ENCODE measurements around the gene PPA2.

The PPA2 gene

DNA sequence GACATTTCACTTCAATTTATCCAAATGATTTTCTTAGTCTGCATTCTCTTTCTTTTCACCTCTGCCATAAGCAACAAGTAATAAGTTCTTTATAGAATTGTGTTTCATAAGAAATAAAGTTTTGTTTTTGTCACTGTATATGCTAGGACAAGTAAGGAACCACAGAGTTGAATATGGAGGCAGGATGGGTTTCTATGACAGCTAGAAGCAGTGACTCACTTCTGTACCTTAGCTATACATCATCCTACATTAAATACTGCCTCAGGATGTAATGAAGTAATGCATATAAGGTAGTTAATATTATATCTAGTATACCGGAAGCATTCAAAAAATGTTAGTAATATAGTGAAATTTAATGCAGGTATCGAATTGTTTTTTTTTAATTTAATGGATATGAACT, 128.0 kb downstream of the PPA2 start:
- H3K4me3 ChIP-seq (ENCODE audit: low read depth in 1 of 2, low read length in 2 of 2), result no peak overlapping the region
- H3K9ac ChIP-seq (ENCODE audit: low read length), result no peak overlapping the region
- peaks cover 9% of the 10 kb centered on the region for H3K4me1 ChIP-seq (ENCODE audit: insufficient read depth, low read length)
- H3K9me3 ChIP-seq (ENCODE audit: low read length), result no peaks in the 10 kb centered on the region
- H3K27me3 ChIP-seq (ENCODE audit: control insufficient read depth in 1 of 2, insufficient read depth in 2 of 2, low read length in 2 of 2), result no peaks in the 10 kb centered on the region
- H3K36me3 ChIP-seq (ENCODE audit: insufficient read depth, low read length), result no peaks in the 10 kb centered on the region
- no peak overlapping the region for H3K27ac ChIP-seq (ENCODE audit: low read depth, low read length)

GRCh38 chr4:105345358-105345757, 128.5 kb downstream of the PPA2 start:
- Histone ChIP-seq H3K9ac (ENCODE audit: low read length) (no peak overlapping the region), H3K27ac (ENCODE audit: low read depth, low read length) (no peak overlapping the region), H3K27me3 (ENCODE audit: control insufficient read depth in 1 of 2, insufficient read depth in 2 of 2, low read length in 2 of 2) (no peaks in the 10 kb centered on the region), H3K36me3 (ENCODE audit: insufficient read depth, low read length) (no peaks in the 10 kb centered on the region), H3K9me3 (ENCODE audit: low read length) (no peaks in the 10 kb centered on the region), H3K4me3 (ENCODE audit: low read depth in 1 of 2, low read length in 2 of 2) (no peak overlapping the region), H3K4me1 (ENCODE audit: insufficient read depth, low read length) (peaks cover 9% of the 10 kb centered on the region)

- H3K4me3 ChIP-seq (ENCODE audit: low read depth in 1 of 2, low read length in 2 of 2), result no peak overlapping the region
- no peaks in the 10 kb centered on the region for H3K27me3 ChIP-seq (ENCODE audit: control insufficient read depth in 1 of 2, insufficient read depth in 2 of 2, low read length in 2 of 2)
- no peaks in the 10 kb centered on the region for H3K9me3 ChIP-seq (ENCODE audit: low read length)
- H3K27ac ChIP-seq (ENCODE audit: low read depth, low read length), result no peak overlapping the region
- peaks cover 9% of the 10 kb centered on the region for H3K4me1 ChIP-seq (ENCODE audit: insufficient read depth, low read length)
- H3K36me3 ChIP-seq (ENCODE audit: insufficient read depth, low read length), result no peaks in the 10 kb centered on the region
- H3K9ac ChIP-seq (ENCODE audit: low read length), result no peak overlapping the region
Observed at GRCh38 chr4:105344141-105344540, 129.7 kb downstream of the PPA2 start.

DNA sequence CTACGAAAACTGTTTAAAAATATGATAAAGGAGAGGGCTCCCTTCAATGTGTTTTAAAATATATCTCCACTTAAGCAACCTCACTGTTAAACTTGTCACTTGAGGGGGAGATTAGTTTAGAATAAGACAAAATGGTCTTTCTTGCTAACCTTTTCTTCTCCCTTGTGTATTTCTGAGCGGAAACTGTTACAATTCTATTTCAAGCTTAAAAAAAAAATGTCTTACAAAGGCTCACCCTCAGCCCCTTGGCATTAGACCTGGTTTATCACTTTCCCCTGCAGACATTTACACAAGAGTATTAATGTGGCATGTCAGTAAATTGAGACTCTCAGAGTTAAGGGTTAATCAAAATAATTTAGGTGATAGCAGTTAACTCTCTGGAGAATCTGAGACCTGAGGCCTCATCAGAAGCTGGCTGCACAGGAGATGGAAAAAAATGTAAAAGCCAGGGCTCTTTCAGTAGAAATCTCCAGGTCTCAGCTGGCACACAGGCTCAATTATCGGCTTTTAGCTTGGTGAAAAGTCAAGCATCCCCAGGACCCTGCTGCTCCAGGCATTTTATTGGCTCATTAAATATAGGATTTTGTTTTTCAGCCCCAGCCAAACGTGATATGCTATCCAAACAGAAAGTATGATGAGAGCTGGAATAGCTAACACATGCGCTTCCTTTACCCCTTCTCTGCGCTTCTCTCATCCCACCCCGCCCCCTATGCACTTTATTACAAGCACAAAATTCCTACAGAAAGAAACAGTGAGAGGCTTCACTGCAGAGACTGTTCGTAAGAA, 130.5 kb downstream of the PPA2 start:
- Histone ChIP-seq H3K4me3 (ENCODE audit: low read depth in 1 of 2, low read length in 2 of 2) (no peak overlapping the region), H3K9ac (ENCODE audit: low read length) (no peak overlapping the region), H3K27me3 (ENCODE audit: control insufficient read depth in 1 of 2, insufficient read depth in 2 of 2, low read length in 2 of 2) (no peaks in the 10 kb centered on the region), H3K27ac (ENCODE audit: low read depth, low read length) (no peak overlapping the region), H3K36me3 (ENCODE audit: insufficient read depth, low read length) (no peaks in the 10 kb centered on the region), H3K4me1 (ENCODE audit: insufficient read depth, low read length) (peaks cover 9% of the 10 kb centered on the region), H3K9me3 (ENCODE audit: low read length) (no peaks in the 10 kb centered on the region)

GRCh38 chr4:105329081-105329480, 144.8 kb downstream of the PPA2 start:
- H3K4me3 ChIP-seq (ENCODE audit: low read depth in 1 of 2, low read length in 2 of 2), result no peak overlapping the region
- H3K9ac ChIP-seq (ENCODE audit: low read length), result no peak overlapping the region
- no peaks in the 10 kb centered on the region for H3K9me3 ChIP-seq (ENCODE audit: low read length)
- no peaks in the 10 kb centered on the region for H3K36me3 ChIP-seq (ENCODE audit: insufficient read depth, low read length)
- no peaks in the 10 kb centered on the region for H3K27me3 ChIP-seq (ENCODE audit: control insufficient read depth in 1 of 2, insufficient read depth in 2 of 2, low read length in 2 of 2)
- H3K4me1 ChIP-seq (ENCODE audit: insufficient read depth, low read length), result no peaks in the 10 kb centered on the region
- H3K27ac ChIP-seq (ENCODE audit: low read depth, low read length), result no peak overlapping the region

GRCh38 chr4:105327956-105328355, 145.9 kb downstream of the PPA2 start:
- Histone ChIP-seq H3K4me1 (ENCODE audit: insufficient read depth, low read length) (no peaks in the 10 kb centered on the region), H3K9ac (ENCODE audit: low read length) (no peak overlapping the region), H3K4me3 (ENCODE audit: low read depth in 1 of 2, low read length in 2 of 2) (no peak overlapping the region), H3K27ac (ENCODE audit: low read depth, low read length) (no peak overlapping the region), H3K9me3 (ENCODE audit: low read length) (no peaks in the 10 kb centered on the region), H3K36me3 (ENCODE audit: insufficient read depth, low read length) (no peaks in the 10 kb centered on the region), H3K27me3 (ENCODE audit: control insufficient read depth in 1 of 2, insufficient read depth in 2 of 2, low read length in 2 of 2) (no peaks in the 10 kb centered on the region)

- Histone ChIP-seq H3K4me1 (ENCODE audit: insufficient read depth, low read length) (no peaks in the 10 kb centered on the region), H3K4me3 (ENCODE audit: low read depth in 1 of 2, low read length in 2 of 2) (no peak overlapping the region), H3K27me3 (ENCODE audit: control insufficient read depth in 1 of 2, insufficient read depth in 2 of 2, low read length in 2 of 2) (no peaks in the 10 kb centered on the region), H3K9ac (ENCODE audit: low read length) (no peak overlapping the region), H3K27ac (ENCODE audit: low read depth, low read length) (no peak overlapping the region), H3K36me3 (ENCODE audit: insufficient read depth, low read length) (no peaks in the 10 kb centered on the region), H3K9me3 (ENCODE audit: low read length) (no peaks in the 10 kb centered on the region)
Observed at GRCh38 chr4:105327222-105327621, 146.6 kb downstream of the PPA2 start.

Measured in muscle layer of colon (tissue), 2 donors.